DMS 273 treated with DMSO at 0.1 percent for 48 hours (cell line): ENCODE results near the gene HOXC5.
A peak's percentile ranks its signal among the peaks of the same experiment; 100 is the strongest.

Experiments used
- DNase-seq: peaks from one replicate; lab custom pipeline; 2025; lab: John Stamatoyannopoulos, UW

HOXC5 gene

GRCh38 chr12:54032627-54033100, at the start of gene HOXC5:
HOXC5 (plus strand) TSS chr12:54033050; CDS start chr12:54033123, 73 bp downstream.
- peak; percentile 52 for DNase-seq

GRCh38 chr12:53983568-53983949, 49.3 kb upstream of the HOXC5 start:
- no peak for DNase-seq

GRCh38 chr12:53983950-53984572, 48.8 kb upstream of the HOXC5 start:
- no peak for DNase-seq

- DNase-seq = peak; percentile 10
Measured at GRCh38 chr12:53984901-53985691, 47.8 kb upstream of the HOXC5 start, which contains the start of gene HOXC10. HOXC10 (plus strand) TSS chr12:53985146; CDS start chr12:53985260, 114 bp downstream.

GRCh38 chr12:53985692-53985993, 47.2 kb upstream of the HOXC5 start:
- no peak for DNase-seq

GRCh38 chr12:53985994-53986685, 46.7 kb upstream of the HOXC5 start:
- no peak for DNase-seq

- DNase-seq = no peak
Measured at GRCh38 chr12:53986686-53987483, 46.0 kb upstream of the HOXC5 start.

- no peak for DNase-seq
Measured at GRCh38 chr12:53987787-53988230, 45.0 kb upstream of the HOXC5 start.

GRCh38 chr12:53988541-53989226, 44.2 kb upstream of the HOXC5 start:
- no peak for DNase-seq

GRCh38 chr12:53989227-53990113, 43.4 kb upstream of the HOXC5 start:
- DNase-seq = no peak

GRCh38 chr12:53990311-53991076, 42.4 kb upstream of the HOXC5 start:
- no peak for DNase-seq

GRCh38 chr12:53991077-53991460, 41.8 kb upstream of the HOXC5 start:
- DNase-seq = no peak

- DNase-seq = no peak
Measured at GRCh38 chr12:53992377-53992889, 40.4 kb upstream of the HOXC5 start.

GRCh38 chr12:53993162-53994008, 39.5 kb upstream of the HOXC5 start:
- DNase-seq = no peak

- DNase-seq = no peak
Measured at GRCh38 chr12:53994009-53994263, 38.9 kb upstream of the HOXC5 start.

- no peak for DNase-seq
Measured at GRCh38 chr12:53994264-53995001, 38.4 kb upstream of the HOXC5 start.

- no peak for DNase-seq
Measured at GRCh38 chr12:53995002-53995377, 37.9 kb upstream of the HOXC5 start.
